Measurements from ENCODE around the gene PSRC1.
"Not testable (repeated sequence)": the region's sequence is repeated elsewhere in the genome, so short reads cannot be mapped to it uniquely, and the experiment has no call there.

PSRC1 gene

GRCh38 chr1:109295712-109296415, 12.9 kb upstream of the PSRC1 start:
- peak; percentile 97 for DNase-seq

- DNase-seq = no peak
Measured at GRCh38 chr1:109294481-109294880, 11.5 kb upstream of the PSRC1 start.

GRCh38 chr1:109293026-109293425, 10.1 kb upstream of the PSRC1 start:
- DNase-seq = peak; percentile 13

- no peak for DNase-seq
Measured at GRCh38 chr1:109292364-109292763, 9.4 kb upstream of the PSRC1 start.

- no peak for DNase-seq
Measured at GRCh38 chr1:109290998-109291397, 8.1 kb upstream of the PSRC1 start.

- DNase-seq = no peak
Measured at GRCh38 chr1:109290137-109290536, 7.2 kb upstream of the PSRC1 start.

GRCh38 chr1:109286762-109287161, 3.8 kb upstream of the PSRC1 start:
- not testable (repeated sequence) for DNase-seq

- no peak for DNase-seq
Measured at GRCh38 chr1:109283748-109284600, 1.0 kb upstream of the PSRC1 start.

- DNase-seq = no peak
Measured at GRCh38 chr1:109282497-109282951, 421 bp downstream of the PSRC1 start.

- peak; percentile 36 for DNase-seq
Measured at GRCh38 chr1:109281680-109282496, 1.1 kb downstream of the PSRC1 start.

- DNase-seq = no peak
Measured at GRCh38 chr1:109280862-109281261, 2.1 kb downstream of the PSRC1 start.

GRCh38 chr1:109279615-109280278, 3.2 kb downstream of the PSRC1 start:
- DNase-seq = peak; percentile 20

GRCh38 chr1:109277434-109278204, 5.3 kb downstream of the PSRC1 start:
- DNase-seq = peak; percentile 91

- DNase-seq = no peak
Measured at GRCh38 chr1:109275706-109276345, 7.1 kb downstream of the PSRC1 start.

GRCh38 chr1:109274533-109275476, 8.1 kb downstream of the PSRC1 start:
- no peak for DNase-seq

- no peak for DNase-seq
Measured at GRCh38 chr1:109273570-109274288, 9.2 kb downstream of the PSRC1 start.

GRCh38 chr1:109272831-109273547, 10.0 kb downstream of the PSRC1 start:
- no peak for DNase-seq

GRCh38 chr1:109272021-109272799, 10.7 kb downstream of the PSRC1 start:
- DNase-seq = no peak
